ENCODE measurements around the gene PDE4D. TPM values are rescaled to one million over a fixed set of nuclear protein-coding genes. Genes with fewer than 3 reads are reported as not detected.

Gene PDE4D
- total RNA-seq, 4 donors from 2014 or later = 6.0 to 36.2 (median 10.0) TPM

- intact Hi-C loops (cut with DNase I) = no loop called here
- H3K4me1 ChIP-seq = peaks cover 5 to 65% (median 32%) of the 10 kb centered on the region in 3 donors
- no peak for TF ChIP-seq CTCF (IDR thresholded peaks at IDR 0.05)
- TF ChIP-seq POLR2A (IDR thresholded peaks at IDR 0.05) = no peak
- peak overlapping the region; percentile 7 to 80 (median 68) for H3K27ac ChIP-seq
- no peak for DNase-seq
- H3K36me3 ChIP-seq = no peaks in the 10 kb centered on the region
- WGBS, 2 donors = 44 to 61% methylated on average over 3 to 4 of the region's 4 CpGs
- no peak overlapping the region for H3K4me3 ChIP-seq
- no peaks in the 10 kb centered on the region for H3K9me3 ChIP-seq
- no peaks in the 10 kb centered on the region for H3K27me3 ChIP-seq
These were observed 133.8 kb downstream of the PDE4D start for GRCh38 chr5:59759600-59760351.

DNA sequence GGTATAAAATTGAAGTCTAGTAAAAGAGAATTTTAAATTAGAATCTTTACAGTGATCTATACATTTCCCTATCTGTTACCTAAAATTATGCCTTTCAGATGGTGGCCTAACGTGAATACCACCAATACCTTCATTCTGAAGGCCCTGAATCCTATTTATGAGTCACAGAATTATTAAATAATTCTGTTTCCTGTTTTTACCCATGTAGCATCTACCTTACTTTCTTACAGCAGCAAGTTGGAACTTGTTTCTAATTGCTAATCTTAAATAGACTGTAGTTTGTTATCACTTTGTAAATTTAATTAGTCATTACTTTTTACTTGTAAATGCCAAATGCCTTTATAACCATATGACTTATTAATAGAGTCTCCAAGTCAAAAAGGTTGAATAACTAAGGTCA, 135.0 kb downstream of the PDE4D start:
- WGBS, 2 donors = 30 to 41% methylated on average over 1 of the region's 1 CpG
- H3K4me3 ChIP-seq = no peak overlapping the region
- H3K36me3 ChIP-seq = no peaks in the 10 kb centered on the region
- peaks cover 5 to 54% (median 27%) of the 10 kb centered on the region in 3 donors for H3K4me1 ChIP-seq
- no peaks in the 10 kb centered on the region for H3K9me3 ChIP-seq
- intact Hi-C loops (cut with DNase I) = no loop called here
- peak overlapping the region in 2 of 4 donors; percentile 70 to 80 for H3K27ac ChIP-seq
- no peak for DNase-seq
- no peaks in the 10 kb centered on the region for H3K27me3 ChIP-seq
- TF ChIP-seq POLR2A (IDR thresholded peaks at IDR 0.05) (no peak), CTCF (IDR thresholded peaks at IDR 0.05) (no peak)

GRCh38 chr5:59757442-59757841, 136.1 kb downstream of the PDE4D start:
- TF ChIP-seq POLR2A (IDR thresholded peaks at IDR 0.05) (no peak), CTCF (IDR thresholded peaks at IDR 0.05) (no peak)
- Histone ChIP-seq H3K4me1 (peaks cover 5 to 47% (median 27%) of the 10 kb centered on the region in 3 donors), H3K4me3 (no peak overlapping the region), H3K27ac (no peak overlapping the region), H3K36me3 (no peaks in the 10 kb centered on the region), H3K27me3 (no peaks in the 10 kb centered on the region), H3K9me3 (no peaks in the 10 kb centered on the region)
- no peak for DNase-seq
- 88 to 94% methylated on average over 1 of the region's 1 CpG for WGBS, 2 donors
- intact Hi-C loops (cut with DNase I) = no loop called here

- Histone ChIP-seq H3K4me3 (no peak overlapping the region), H3K9me3 (no peaks in the 10 kb centered on the region), H3K27me3 (no peaks in the 10 kb centered on the region), H3K36me3 (no peaks in the 10 kb centered on the region), H3K27ac (no peak overlapping the region), H3K4me1 (peaks cover 6 to 50% (median 26%) of the 10 kb centered on the region in 3 donors)
- DNase-seq = no peak
- TF ChIP-seq CTCF (IDR thresholded peaks at IDR 0.05) (no peak), POLR2A (IDR thresholded peaks at IDR 0.05) (no peak)
- WGBS, 2 donors = 91 to 95% methylated on average over 7 of the region's 7 CpGs
- intact Hi-C loops (cut with DNase I) = no loop called here
These were observed 137.0 kb downstream of the PDE4D start for GRCh38 chr5:59756373-59757035.

GRCh38 chr5:59755476-59755875, 138.1 kb downstream of the PDE4D start:
- intact Hi-C loops (cut with DNase I) = no loop called here
- TF ChIP-seq CTCF (IDR thresholded peaks at IDR 0.05) (no peak), POLR2A (IDR thresholded peaks at IDR 0.05) (no peak)
- Histone ChIP-seq H3K9me3 (no peaks in the 10 kb centered on the region), H3K4me1 (peaks cover 11 to 46% (median 17%) of the 10 kb centered on the region in 3 donors), H3K4me3 (no peak overlapping the region), H3K36me3 (no peaks in the 10 kb centered on the region), H3K27ac (no peak overlapping the region), H3K27me3 (no peaks in the 10 kb centered on the region)
- DNase-seq = no peak
- WGBS, 2 donors = 72 to 97% methylated on average over 1 of the region's 1 CpG

All from esophagus squamous epithelium (tissue), 5 donors.